ENCODE results near the gene NCS1.

Gene NCS1

DNA sequence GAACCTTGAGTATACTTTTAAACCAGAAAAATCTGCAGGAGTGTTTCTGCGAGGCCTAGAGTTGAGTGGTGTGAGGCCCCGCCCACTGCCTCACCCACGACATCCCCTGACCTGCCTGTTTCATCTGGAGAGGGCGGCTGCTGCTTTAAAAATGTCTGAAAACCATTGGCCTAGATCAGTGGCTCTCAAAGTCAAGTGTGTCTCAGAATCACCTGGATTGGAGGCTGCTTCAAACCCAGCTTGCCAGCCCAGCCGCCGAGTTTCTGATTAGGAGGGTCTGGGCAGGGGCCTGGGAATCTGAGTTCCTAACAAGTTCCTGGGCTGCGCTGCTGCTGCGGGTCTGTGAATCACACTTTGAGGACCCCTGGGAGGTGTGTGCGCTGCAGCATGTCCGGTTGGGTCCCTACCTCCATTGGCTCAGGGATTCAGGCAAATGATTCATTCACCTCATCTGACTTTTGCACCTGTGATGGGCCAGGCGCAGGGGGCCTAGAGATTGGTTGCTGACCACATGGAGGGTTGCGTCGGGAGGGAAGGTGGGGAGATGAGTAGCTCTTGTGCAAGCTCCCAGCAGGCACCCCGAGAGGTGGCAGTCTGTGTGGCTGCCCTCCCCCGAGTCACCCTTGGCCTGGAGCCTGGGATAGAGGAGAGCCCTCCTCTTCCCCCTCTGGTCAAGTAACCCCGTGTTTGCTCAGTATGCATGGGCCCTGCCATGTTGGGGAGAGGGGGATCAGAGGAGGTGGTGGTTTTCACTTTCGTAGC, 65.7 kb downstream of the NCS1 start:
- no peak for DNase-seq (ENCODE audit: extremely low read depth, low read depth)
- H3K4me3 ChIP-seq (replicated peaks; ENCODE audit: low read depth, low read length) = no peak overlapping the region
- TF ChIP-seq, protein P1, sequence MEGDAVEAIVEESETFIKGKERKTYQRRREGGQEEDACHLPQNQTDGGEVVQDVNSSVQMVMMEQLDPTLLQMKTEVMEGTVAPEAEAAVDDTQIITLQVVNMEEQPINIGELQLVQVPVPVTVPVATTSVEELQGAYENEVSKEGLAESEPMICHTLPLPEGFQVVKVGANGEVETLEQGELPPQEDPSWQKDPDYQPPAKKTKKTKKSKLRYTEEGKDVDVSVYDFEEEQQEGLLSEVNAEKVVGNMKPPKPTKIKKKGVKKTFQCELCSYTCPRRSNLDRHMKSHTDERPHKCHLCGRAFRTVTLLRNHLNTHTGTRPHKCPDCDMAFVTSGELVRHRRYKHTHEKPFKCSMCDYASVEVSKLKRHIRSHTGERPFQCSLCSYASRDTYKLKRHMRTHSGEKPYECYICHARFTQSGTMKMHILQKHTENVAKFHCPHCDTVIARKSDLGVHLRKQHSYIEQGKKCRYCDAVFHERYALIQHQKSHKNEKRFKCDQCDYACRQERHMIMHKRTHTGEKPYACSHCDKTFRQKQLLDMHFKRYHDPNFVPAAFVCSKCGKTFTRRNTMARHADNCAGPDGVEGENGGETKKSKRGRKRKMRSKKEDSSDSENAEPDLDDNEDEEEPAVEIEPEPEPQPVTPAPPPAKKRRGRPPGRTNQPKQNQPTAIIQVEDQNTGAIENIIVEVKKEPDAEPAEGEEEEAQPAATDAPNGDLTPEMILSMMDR (IDR thresholded peaks at IDR 0.05; ENCODE audit: low read depth, low read length, missing control alignments) = no peak

DNA sequence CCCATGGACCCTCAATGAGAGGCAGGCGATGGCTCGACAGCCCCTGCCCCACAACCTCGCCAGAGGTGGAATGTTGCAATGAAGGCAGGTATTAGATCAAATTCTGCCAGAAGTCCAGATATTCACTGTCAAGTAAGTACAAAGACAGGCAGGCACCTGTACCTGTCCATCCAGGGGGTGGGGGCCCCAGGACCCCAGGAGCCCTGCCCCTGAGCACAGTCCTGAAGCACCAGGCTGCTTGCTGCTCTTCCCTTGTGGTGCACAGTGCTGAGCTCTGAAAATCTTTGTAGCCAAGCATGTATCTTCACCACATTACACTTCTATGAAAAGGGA, 67.1 kb downstream of the NCS1 start:
- H3K4me3 ChIP-seq (replicated peaks; ENCODE audit: low read depth, low read length) = no peak overlapping the region
- no peak for DNase-seq (ENCODE audit: extremely low read depth, low read depth)
- TF ChIP-seq, protein P1 (IDR thresholded peaks at IDR 0.05; ENCODE audit: low read depth, low read length, missing control alignments) = no peak

DNA sequence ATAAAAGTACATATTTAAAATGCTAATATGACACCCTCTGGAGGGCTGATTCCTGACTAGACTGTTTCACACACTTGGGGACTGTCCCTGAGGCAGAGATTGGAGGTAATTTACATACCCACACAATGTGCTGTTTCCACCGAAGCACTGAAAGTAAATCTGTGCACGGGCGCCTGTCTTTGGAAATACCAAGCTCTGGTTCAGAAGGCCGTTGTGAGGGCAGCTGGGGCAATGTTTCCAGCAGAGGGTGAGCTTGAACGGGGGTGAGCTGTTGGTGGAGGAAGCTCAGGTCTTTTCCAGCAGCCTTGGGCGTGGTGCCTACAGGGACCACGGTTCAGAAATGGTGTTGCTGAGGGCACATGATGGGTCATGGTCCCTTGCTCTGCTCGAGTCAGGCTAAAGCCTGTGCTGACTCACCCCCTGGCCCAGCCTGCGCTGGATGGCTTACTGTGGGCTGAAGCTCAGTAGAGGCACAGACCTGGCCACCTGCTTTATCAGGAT, 67.6 kb downstream of the NCS1 start:
- no peak for DNase-seq (ENCODE audit: extremely low read depth, low read depth)
- no peak overlapping the region for H3K4me3 ChIP-seq (replicated peaks; ENCODE audit: low read depth, low read length)
- TF ChIP-seq, protein P1 (IDR thresholded peaks at IDR 0.05; ENCODE audit: low read depth, low read length, missing control alignments) = no peak

DNA sequence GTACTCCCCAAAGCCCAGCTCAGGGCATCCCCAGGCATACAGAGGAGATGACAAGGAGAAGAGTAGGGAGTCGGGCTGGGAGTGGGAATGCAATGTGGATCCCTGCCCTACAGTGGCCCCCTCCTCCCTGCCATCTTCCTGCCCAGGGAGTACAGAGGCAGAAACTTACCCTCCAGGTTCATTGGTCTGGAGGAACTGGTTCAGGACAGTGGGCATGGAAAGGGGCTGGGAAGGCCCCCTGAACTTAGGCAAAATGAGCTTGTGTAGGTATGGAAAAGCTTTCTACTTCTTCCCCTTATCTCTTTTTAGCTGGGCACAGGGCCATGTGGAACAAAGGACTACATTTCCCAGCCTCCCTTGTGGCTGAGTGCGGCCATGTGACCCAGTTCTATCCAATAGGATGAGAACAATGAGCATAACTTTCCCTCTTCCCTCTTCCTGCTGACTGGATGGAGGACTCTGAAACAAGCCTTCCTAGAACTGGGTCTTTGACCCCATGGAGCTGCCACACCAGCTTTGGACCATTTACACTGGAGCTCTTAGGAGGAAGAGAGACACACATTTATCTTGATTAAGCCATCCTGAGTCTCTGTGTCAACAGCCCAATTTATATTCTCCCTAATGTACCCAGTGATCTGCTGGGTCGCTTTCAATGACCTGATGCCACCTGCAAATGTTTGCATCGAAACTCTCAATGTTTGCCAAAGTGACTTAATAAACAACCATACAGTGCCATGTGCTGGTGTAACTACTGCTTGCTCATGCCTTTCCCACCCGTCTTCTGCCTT, 68.4 kb downstream of the NCS1 start:
- TF ChIP-seq, protein P1 (IDR thresholded peaks at IDR 0.05; ENCODE audit: low read depth, low read length, missing control alignments) = no peak
- no peak overlapping the region for H3K4me3 ChIP-seq (replicated peaks; ENCODE audit: low read depth, low read length)
- DNase-seq (ENCODE audit: extremely low read depth, low read depth) = peak; percentile 32

DNA sequence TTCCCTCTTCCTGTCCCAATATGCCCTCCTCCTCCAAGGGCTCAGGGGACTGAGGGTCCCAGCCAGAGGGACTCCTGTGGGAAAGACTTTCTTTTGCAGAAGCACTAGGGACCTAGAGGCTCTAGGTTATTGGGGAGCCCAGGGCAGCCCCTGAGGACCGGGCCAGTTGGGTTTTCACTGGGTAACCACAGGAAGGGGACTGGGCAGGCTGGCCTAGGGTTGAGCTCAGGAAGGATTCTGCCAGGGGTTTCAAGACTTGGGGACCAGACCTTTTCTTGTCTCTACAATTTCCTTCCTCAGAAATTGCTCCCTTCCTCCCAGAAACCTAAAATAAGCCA, 69.0 kb downstream of the NCS1 start:
- H3K4me3 ChIP-seq (replicated peaks; ENCODE audit: low read depth, low read length) = no peak overlapping the region
- DNase-seq (ENCODE audit: extremely low read depth, low read depth) = no peak
- TF ChIP-seq, protein P1 (IDR thresholded peaks at IDR 0.05; ENCODE audit: low read depth, low read length, missing control alignments) = no peak

DNA sequence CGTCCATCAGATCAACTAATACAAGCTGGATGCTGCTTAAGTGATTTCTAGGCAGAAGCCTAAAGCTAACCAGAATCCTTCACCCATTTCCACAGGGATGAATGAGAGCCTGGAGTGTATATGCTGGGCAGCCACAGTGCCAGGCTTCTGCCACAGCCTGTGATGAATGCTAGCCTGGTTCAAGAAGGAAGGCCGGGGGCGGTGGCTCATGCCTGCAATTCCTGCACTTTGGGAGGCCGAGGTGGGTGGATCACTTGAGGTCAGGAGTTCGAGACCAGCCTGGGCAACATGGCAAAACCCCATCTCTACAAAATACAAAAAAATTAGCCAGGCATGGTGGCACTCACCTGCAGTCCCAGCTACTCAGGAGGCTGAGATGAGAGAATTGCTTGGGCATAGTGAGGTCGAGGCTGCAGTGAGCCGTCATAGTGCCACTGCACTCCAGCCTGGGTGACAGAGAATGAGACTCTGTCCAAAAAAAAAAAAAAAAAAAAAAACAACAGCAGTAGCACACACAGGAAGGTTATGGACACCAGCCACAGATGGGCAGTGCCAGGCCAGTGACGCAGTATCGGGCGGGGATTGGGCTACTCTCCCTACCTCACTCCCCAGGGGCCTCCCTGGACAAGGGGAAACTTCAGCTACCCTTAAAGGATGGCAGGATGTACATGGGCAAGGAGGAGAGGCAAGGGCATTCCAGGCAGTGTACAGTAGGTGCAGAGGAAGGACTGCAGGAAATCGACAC, 70.2 kb downstream of the NCS1 start:
- no peak overlapping the region for H3K4me3 ChIP-seq (replicated peaks; ENCODE audit: low read depth, low read length)
- TF ChIP-seq, protein P1 (IDR thresholded peaks at IDR 0.05; ENCODE audit: low read depth, low read length, missing control alignments) = no peak

More for the DNA sequence above, 70.2 kb downstream of the NCS1 start:
- DNase-seq (ENCODE audit: extremely low read depth, low read depth) = no peak

Data from HFF-Myc (cell line).